PC-3 (cell line): ENCODE measurements around the gene EFCAB14. TPM values are rescaled to one million over a fixed set of nuclear protein-coding genes. Genes with fewer than 3 reads are reported as not detected.

ENCODE experiments used
- ATAC-seq: fragments of 200-7000 bp; cut with Tn5 transposase; 2 replicates; pipeline ENCODE4 v1.9.1; 2020; ENCODE audit warnings: mild to moderate bottlenecking, moderate library complexity
- BruUV-seq: library from RNA; stranded (reverse); fragments of 400-500 nt; replicated peaks from 2 replicates; lab custom pipeline; 2021; lab: Mats Ljungman, UMichigan
- CTCF ChIA-PET: fragments of 300-600 bp; sonication (Branson Sonifier 250); formaldehyde crosslinking; loops from one replicate; lab custom pipeline; 2022; ENCODE audit warnings: antibody characterized with exemption; lab: Charles Lee
- POLR2A ChIA-PET: fragments of 300-600 bp; sonication (Branson Sonifier 250); formaldehyde crosslinking; loops from one replicate; lab custom pipeline; 2022; ENCODE audit warnings: antibody characterized with exemption; ENCODE audit not compliant: unreplicated experiment; lab: Charles Lee
- DNase-seq: peaks from one replicate; pipeline ENCODE4 v3.0.0-alpha.2; 2015
- H2AFZ ChIP-seq: fragments of 300-600 bp; sonication (generic); 2 replicates; pipeline ENCODE4 v1.6.0; 2016; ENCODE audit warnings: antibody characterized with exemption, low read length
- H3F3A ChIP-seq: fragments of 300-600 bp; sonication (generic); one replicate; pipeline ENCODE4 v1.6.0; 2017; ENCODE audit warnings: antibody characterized with exemption, low read length, control low read depth, mild to moderate bottlenecking; ENCODE audit not compliant: unreplicated experiment
- H3K27ac ChIP-seq: fragments of 300-600 bp; sonication (generic); 2 replicates; pipeline ENCODE4 v1.5.1; 2016; ENCODE audit warnings: mild to moderate bottlenecking, low read length
- H3K27me3 ChIP-seq: fragments of 300-600 bp; sonication (generic); 2 replicates; pipeline ENCODE4 v1.6.1; 2016; ENCODE audit warnings: low read length, mixed read lengths
- H3K36me3 ChIP-seq: fragments of 300-600 bp; sonication (generic); 2 replicates; pipeline ENCODE4 v1.6.1; 2016; ENCODE audit warnings: low read depth, mixed run types, low read length, mixed read lengths
- H3K4me1 ChIP-seq: fragments of 300-600 bp; sonication (generic); 2 replicates; pipeline ENCODE4 v1.5.1; 2016; ENCODE audit warnings: low read length; ENCODE audit not compliant: insufficient read depth
- H3K4me2 ChIP-seq: fragments of 300-600 bp; sonication (generic); 2 replicates; pipeline ENCODE4 v1.6.0; 2016; ENCODE audit warnings: low read length
- H3K4me3 ChIP-seq: fragments of 300-600 bp; sonication (generic); 2 replicates; pipeline ENCODE4 v1.5.1; 2016; ENCODE audit warnings: mild to moderate bottlenecking, low read length, mixed read lengths
- H3K79me2 ChIP-seq: fragments of 300-600 bp; sonication (generic); 2 replicates; pipeline ENCODE4 v1.6.1; 2017; ENCODE audit warnings: low read length, mixed read lengths
- H3K9ac ChIP-seq: fragments of 300-600 bp; sonication (generic); 2 replicates; pipeline ENCODE4 v1.6.0; 2016; ENCODE audit warnings: mild to moderate bottlenecking, low read length
- H3K9me2 ChIP-seq: fragments of 300-600 bp; sonication (generic); replicated peaks from 2 replicates; pipeline ENCODE4 v1.6.1; 2016; ENCODE audit warnings: mixed run types, low read length, mixed read lengths
- H3K9me3 ChIP-seq: fragments of 300-600 bp; sonication (generic); 2 replicates; pipeline ENCODE4 v1.6.1; 2016; ENCODE audit warnings: low read length, mixed read lengths
- H4K20me1 ChIP-seq: fragments of 300-600 bp; sonication (generic); 2 replicates; pipeline ENCODE4 v1.6.1; 2016; ENCODE audit warnings: low read length, mixed read lengths
- EZH2 ChIP-seq: fragments of 300-600 bp; sonication (generic); IDR thresholded peaks from one replicate; pipeline ENCODE4 v1.6.1; 2017; ENCODE audit warnings: antibody characterized with exemption, mild to moderate bottlenecking, low read length; ENCODE audit not compliant: unreplicated experiment
- EZH2phosphoT487 ChIP-seq: fragments of 300-600 bp; sonication (generic); IDR thresholded peaks from 2 replicates; pipeline ENCODE4 v1.6.1; 2018; ENCODE audit warnings: mild to moderate bottlenecking, antibody characterized with exemption, low read length, borderline replicate concordance
- intact Hi-C: fragments of 100-400 bp; cut with micrococcal nuclease; formaldehyde crosslinking; loops from 2 replicates; pipeline ENCODE4 v1.9.0; 2023
- total RNA-seq: library from RNA; depleted of rRNA; stranded (reverse); fragments of >200 nt; gene quantifications from 2 replicates; pipeline ENCODE4 v1.2.3, GENCODE V29; 2014
- TF ChIP-seq, protein P1 (sequence below): fragments of 300-600 bp; sonication (generic); conservative IDR thresholded peaks from 2 replicates; pipeline ENCODE4 v1.5.1; 2017; ENCODE audit warnings: antibody characterized with exemption, low read depth, mild to moderate bottlenecking, low read length

The EFCAB14 gene
- total RNA-seq, 1 experiment from 2014 or later, result 45.7 TPM

DNA sequence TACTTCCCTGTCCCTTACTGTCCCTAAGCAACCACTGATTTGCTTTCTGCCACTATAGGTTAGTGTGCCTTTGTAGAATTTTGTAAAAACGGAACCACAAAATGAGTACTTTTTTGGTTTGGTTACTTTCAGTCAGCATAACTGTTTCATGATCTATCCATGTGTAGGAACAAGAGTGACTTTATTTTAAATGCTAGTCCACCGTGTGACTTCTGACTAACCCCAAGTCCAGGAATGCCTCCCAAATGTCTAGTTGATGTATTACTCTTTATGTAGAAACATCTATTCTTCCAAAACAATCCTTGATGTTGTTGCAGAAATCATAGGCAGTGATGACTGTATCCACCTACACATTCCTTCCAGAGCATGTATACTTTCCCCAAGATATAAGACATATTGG lies 72.1 kb downstream of the EFCAB14 start:
- Histone ChIP-seq H3F3A (no peaks in the 10 kb centered on the region), H3K4me1 (peaks cover 21% of the 10 kb centered on the region), H3K79me2 (no peaks in the 10 kb centered on the region), H3K9ac (no peak overlapping the region), H3K9me2 (no peaks in the 10 kb centered on the region), H3K36me3 (peaks cover 33% of the 10 kb centered on the region), H3K9me3 (peaks cover 10% of the 10 kb centered on the region), H4K20me1 (no peaks in the 10 kb centered on the region), H3K27ac (no peak overlapping the region), H3K27me3 (no peaks in the 10 kb centered on the region), H2AFZ (no peak overlapping the region), H3K4me2 (no peak overlapping the region), H3K4me3 (no peak overlapping the region)
- TF ChIP-seq EZH2 (no peak), EZH2phosphoT487 (no peak)
- TF ChIP-seq, protein P1, sequence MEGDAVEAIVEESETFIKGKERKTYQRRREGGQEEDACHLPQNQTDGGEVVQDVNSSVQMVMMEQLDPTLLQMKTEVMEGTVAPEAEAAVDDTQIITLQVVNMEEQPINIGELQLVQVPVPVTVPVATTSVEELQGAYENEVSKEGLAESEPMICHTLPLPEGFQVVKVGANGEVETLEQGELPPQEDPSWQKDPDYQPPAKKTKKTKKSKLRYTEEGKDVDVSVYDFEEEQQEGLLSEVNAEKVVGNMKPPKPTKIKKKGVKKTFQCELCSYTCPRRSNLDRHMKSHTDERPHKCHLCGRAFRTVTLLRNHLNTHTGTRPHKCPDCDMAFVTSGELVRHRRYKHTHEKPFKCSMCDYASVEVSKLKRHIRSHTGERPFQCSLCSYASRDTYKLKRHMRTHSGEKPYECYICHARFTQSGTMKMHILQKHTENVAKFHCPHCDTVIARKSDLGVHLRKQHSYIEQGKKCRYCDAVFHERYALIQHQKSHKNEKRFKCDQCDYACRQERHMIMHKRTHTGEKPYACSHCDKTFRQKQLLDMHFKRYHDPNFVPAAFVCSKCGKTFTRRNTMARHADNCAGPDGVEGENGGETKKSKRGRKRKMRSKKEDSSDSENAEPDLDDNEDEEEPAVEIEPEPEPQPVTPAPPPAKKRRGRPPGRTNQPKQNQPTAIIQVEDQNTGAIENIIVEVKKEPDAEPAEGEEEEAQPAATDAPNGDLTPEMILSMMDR, result no peak
- BruUV-seq, result no TSS peak
- no peak for DNase-seq
- no peak for ATAC-seq
- CTCF ChIA-PET, result no interaction called here
- POLR2A ChIA-PET, result no interaction called here
- intact Hi-C loops, result no loop called here

DNA sequence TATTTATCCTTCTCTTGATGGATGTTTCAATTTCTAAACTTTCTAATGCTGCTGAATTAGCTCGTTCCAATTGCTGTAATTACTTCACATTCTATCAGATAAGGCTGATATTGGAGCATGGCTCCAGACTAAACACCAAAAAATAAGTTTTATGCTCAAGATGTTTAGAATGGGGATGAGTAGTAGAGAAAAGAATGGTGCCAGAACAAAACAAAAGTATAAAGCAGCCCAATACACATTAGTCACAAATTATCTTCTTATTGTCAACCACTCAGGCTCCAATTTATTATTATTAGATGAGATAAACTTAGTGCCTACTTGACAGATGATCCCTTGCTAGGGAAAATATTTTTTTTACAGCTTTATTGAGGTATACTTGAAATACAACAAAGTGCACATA lies 72.6 kb downstream of the EFCAB14 start:
- Histone ChIP-seq H3K79me2 (no peaks in the 10 kb centered on the region), H3K27me3 (no peaks in the 10 kb centered on the region), H3K36me3 (peaks cover 37% of the 10 kb centered on the region), H3K4me1 (peaks cover 21% of the 10 kb centered on the region), H3K9me2 (no peaks in the 10 kb centered on the region), H2AFZ (no peak overlapping the region), H3K4me3 (no peak overlapping the region), H3F3A (no peaks in the 10 kb centered on the region), H3K27ac (no peak overlapping the region), H3K9me3 (peaks cover 10% of the 10 kb centered on the region), H4K20me1 (no peaks in the 10 kb centered on the region), H3K4me2 (no peak overlapping the region), H3K9ac (no peak overlapping the region)
- no peak for DNase-seq
- intact Hi-C loops, result no loop called here
- no peak for ATAC-seq
- CTCF ChIA-PET, result no interaction called here
- POLR2A ChIA-PET, result no interaction called here
- no TSS peak for BruUV-seq
- TF ChIP-seq EZH2 (no peak), EZH2phosphoT487 (no peak)
- TF ChIP-seq, protein P1, result no peak

DNA sequence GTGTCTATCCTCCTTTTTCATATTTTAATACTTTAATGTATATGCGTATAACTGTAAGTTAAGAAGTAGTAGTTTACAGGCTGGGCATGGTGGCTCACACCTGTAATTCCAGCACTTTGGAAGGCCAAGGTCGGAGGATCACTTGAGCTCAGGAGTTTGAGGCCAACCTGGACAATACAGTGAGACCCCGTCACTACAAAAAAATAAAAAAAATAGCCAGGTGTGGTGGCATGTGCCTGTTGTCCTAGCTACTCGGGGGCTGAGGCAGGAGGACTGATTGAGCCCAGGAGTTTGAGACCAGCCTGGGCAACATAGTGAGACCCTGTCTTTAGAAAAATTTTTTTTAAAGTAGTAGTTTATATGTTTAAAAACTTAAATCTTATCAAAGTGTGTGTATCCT lies 73.1 kb downstream of the EFCAB14 start:
- CTCF ChIA-PET, result no interaction called here
- no peak overlapping the region for H2AFZ ChIP-seq
- no peak overlapping the region for H3K9ac ChIP-seq
- POLR2A ChIA-PET, result no interaction called here
- H3F3A ChIP-seq, result no peaks in the 10 kb centered on the region
- no peaks in the 10 kb centered on the region for H3K27me3 ChIP-seq
- no peaks in the 10 kb centered on the region for H4K20me1 ChIP-seq
- ATAC-seq (no peak), DNase-seq (no peak)
- H3K4me1 ChIP-seq, result peaks cover 21% of the 10 kb centered on the region
- no peak overlapping the region for H3K4me3 ChIP-seq
- TF ChIP-seq EZH2phosphoT487, result no peak
- TF ChIP-seq EZH2, result no peak
- TF ChIP-seq, protein P1, result no peak
- no TSS peak for BruUV-seq
- no peak overlapping the region for H3K4me2 ChIP-seq
- no peaks in the 10 kb centered on the region for H3K9me2 ChIP-seq
- intact Hi-C loops, result no loop called here
- H3K27ac ChIP-seq, result no peak overlapping the region
- H3K36me3 ChIP-seq, result peaks cover 37% of the 10 kb centered on the region
- no peaks in the 10 kb centered on the region for H3K79me2 ChIP-seq
- peaks cover 10% of the 10 kb centered on the region for H3K9me3 ChIP-seq
